ENCODE data around the gene DOLK.

DOLK gene

DNA sequence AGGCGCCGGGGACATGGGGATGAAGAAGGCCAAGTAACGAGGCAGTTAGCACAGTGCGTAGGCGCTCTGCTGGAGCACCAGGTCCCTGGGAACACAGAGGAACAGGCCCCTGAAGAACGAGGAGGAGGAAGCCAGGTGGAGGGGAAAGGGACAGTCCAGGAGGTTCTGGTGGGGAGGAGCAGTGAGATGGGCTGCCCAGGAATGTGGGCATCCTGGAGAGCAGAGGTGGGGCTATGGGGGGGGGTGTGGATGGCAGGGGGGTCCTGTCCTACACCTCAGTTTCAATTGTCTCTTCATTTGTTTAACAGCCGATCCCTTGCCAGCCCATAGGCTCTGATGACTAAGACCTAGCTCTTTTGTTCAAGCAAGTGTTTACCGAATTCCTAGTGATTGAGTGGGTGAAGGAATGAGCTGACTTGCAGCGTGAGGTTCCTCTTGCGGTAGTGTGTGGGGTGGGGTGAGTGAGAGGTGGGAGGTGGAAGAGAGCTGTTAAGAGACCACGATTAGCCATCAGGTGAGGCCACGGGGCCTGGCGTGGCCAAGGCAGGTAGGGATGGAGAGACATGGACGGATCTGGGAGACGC, 35.0 kb downstream of the DOLK start:
- FAIRE-seq (no peak), DNase-seq (ENCODE audit: insufficient read length, low spot score) (no peak)
- TF ChIP-seq, protein P1, sequence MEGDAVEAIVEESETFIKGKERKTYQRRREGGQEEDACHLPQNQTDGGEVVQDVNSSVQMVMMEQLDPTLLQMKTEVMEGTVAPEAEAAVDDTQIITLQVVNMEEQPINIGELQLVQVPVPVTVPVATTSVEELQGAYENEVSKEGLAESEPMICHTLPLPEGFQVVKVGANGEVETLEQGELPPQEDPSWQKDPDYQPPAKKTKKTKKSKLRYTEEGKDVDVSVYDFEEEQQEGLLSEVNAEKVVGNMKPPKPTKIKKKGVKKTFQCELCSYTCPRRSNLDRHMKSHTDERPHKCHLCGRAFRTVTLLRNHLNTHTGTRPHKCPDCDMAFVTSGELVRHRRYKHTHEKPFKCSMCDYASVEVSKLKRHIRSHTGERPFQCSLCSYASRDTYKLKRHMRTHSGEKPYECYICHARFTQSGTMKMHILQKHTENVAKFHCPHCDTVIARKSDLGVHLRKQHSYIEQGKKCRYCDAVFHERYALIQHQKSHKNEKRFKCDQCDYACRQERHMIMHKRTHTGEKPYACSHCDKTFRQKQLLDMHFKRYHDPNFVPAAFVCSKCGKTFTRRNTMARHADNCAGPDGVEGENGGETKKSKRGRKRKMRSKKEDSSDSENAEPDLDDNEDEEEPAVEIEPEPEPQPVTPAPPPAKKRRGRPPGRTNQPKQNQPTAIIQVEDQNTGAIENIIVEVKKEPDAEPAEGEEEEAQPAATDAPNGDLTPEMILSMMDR (IDR thresholded peaks at IDR 0.05; ENCODE audit: insufficient read depth, missing control alignments) = no peak

GRCh38 chr9:128911529-128912035, 35.8 kb downstream of the DOLK start:
- FAIRE-seq (no peak), DNase-seq (ENCODE audit: insufficient read length, low spot score) (no peak)
- TF ChIP-seq, protein P1 (IDR thresholded peaks at IDR 0.05; ENCODE audit: insufficient read depth, missing control alignments) = no peak

DNA sequence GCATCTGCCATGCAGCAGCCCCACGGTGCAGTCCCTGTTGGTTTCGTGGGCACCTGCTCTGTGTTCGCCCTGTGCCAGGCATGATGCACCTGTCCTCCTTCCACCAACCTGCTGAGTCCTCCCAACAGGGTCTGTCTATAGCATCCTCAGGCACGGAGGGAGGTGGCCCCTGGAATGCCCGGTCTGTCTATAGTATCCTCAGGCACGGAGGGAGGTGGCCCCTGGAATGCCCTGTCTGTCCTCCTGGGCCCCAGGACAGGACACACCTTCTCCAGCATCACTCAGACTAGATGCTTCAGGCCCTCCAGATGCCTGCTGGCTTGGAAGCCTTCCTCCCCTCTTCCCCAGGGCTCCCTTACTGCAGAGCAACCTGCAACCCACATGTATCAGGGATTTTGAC, 36.5 kb downstream of the DOLK start:
- FAIRE-seq = no peak
- DNase-seq (ENCODE audit: insufficient read length, low spot score) = peak; percentile 7
- TF ChIP-seq, protein P1 (IDR thresholded peaks at IDR 0.05; ENCODE audit: insufficient read depth, missing control alignments) = no peak

- DNase-seq (ENCODE audit: insufficient read length, low spot score) = peak; percentile 9
- no peak for FAIRE-seq
- TF ChIP-seq, protein P1 (IDR thresholded peaks at IDR 0.05; ENCODE audit: insufficient read depth, missing control alignments) = no peak
These were observed 37.5 kb downstream of the DOLK start for GRCh38 chr9:128909859-128910258.

GRCh38 chr9:128908372-128908771, 39.0 kb downstream of the DOLK start:
- TF ChIP-seq, protein P1 (IDR thresholded peaks at IDR 0.05; ENCODE audit: insufficient read depth, missing control alignments) = no peak
- FAIRE-seq (no peak), DNase-seq (ENCODE audit: insufficient read length, low spot score) (peak; percentile 8)

- TF ChIP-seq, protein P1 (IDR thresholded peaks at IDR 0.05; ENCODE audit: insufficient read depth, missing control alignments) = no peak
- FAIRE-seq = no peak
- no peak for DNase-seq (ENCODE audit: insufficient read length, low spot score)
These were observed 40.7 kb downstream of the DOLK start for GRCh38 chr9:128906741-128907140.

- no peak for FAIRE-seq
- TF ChIP-seq, protein P1 (IDR thresholded peaks at IDR 0.05; ENCODE audit: insufficient read depth, missing control alignments) = no peak
These were observed 41.4 kb downstream of the DOLK start for GRCh38 chr9:128905964-128906363.

More at GRCh38 chr9:128905964-128906363, 41.4 kb downstream of the DOLK start:
- DNase-seq (ENCODE audit: insufficient read length, low spot score) = peak; percentile 17
